22Rv1 (cell line): ENCODE data around the gene H6PD.
"Not testable (repeated sequence)": the region's sequence is repeated elsewhere in the genome, so short reads cannot be mapped to it uniquely, and the experiment has no call there.

ENCODE experiments used
- H3K27ac ChIP-seq: fragments of 450-650 bp; 2 replicates; pipeline ENCODE4 v1.5.1; 2017
- CTCF ChIP-seq: fragments of 450-650 bp; IDR thresholded peaks from 2 replicates; pipeline ENCODE4 v1.5.1; 2017; ENCODE audit warnings: mild to moderate bottlenecking
- ZFX ChIP-seq: fragments of 450-650 bp; IDR thresholded peaks from 2 replicates; pipeline ENCODE4 v1.6.1; 2017; ENCODE audit warnings: antibody characterized with exemption, borderline replicate concordance

H6PD gene

GRCh38 chr1:9295884-9296283 is 61.3 kb downstream of the H6PD start:
- H3K27ac ChIP-seq, result no peak overlapping the region
- TF ChIP-seq ZFX (no peak), CTCF (no peak)

GRCh38 chr1:9296850-9297249 is 62.3 kb downstream of the H6PD start:
- TF ChIP-seq ZFX (no peak), CTCF (no peak)
- H3K27ac ChIP-seq, result no peak overlapping the region

GRCh38 chr1:9297831-9298230 is 63.3 kb downstream of the H6PD start:
- no peak for TF ChIP-seq CTCF
- TF ChIP-seq ZFX, result no peak

GRCh38 chr1:9298282-9298681 is 63.7 kb downstream of the H6PD start:
- H3K27ac ChIP-seq, result no peak overlapping the region
- TF ChIP-seq CTCF (no peak), ZFX (no peak)

More at GRCh38 chr1:9297831-9298230, 63.3 kb downstream of the H6PD start:
- H3K27ac ChIP-seq, result no peak overlapping the region

GRCh38 chr1:9299571-9300541 is 65.3 kb downstream of the H6PD start:
- H3K27ac ChIP-seq, result not testable (repeated sequence)

GRCh38 chr1:9300573-9300972 is 66.0 kb downstream of the H6PD start:
- H3K27ac ChIP-seq, result no peak overlapping the region
- TF ChIP-seq ZFX (no peak), CTCF (no peak)

GRCh38 chr1:9302745-9303524 is 68.4 kb downstream of the H6PD start:
- TF ChIP-seq ZFX, result no peak
- no peak for TF ChIP-seq CTCF

More at GRCh38 chr1:9302745-9303524, 68.4 kb downstream of the H6PD start:
- no peak overlapping the region for H3K27ac ChIP-seq
